H9 (cell line): ENCODE results near the gene TTC32. TPM values are rescaled to one million over a fixed set of nuclear protein-coding genes. Genes with fewer than 3 reads are reported as not detected.

ENCODE experiments used
- DNase-seq: peaks from one replicate; pipeline ENCODE4 v3.0.0-alpha.2; 2017
- H2AFZ ChIP-seq: one replicate; pipeline ENCODE4 v1.6.1; 2013; ENCODE audit warnings: mild to moderate bottlenecking, low read length, control low read depth, moderate library complexity
- H2AK5ac ChIP-seq: 2 replicates; pipeline ENCODE4 v1.6.1; 2013; ENCODE audit warnings: low read length, control low read depth, mixed read lengths; ENCODE audit not compliant: insufficient read length
- H2BK120ac ChIP-seq: one replicate; pipeline ENCODE4 v1.6.1; 2013; ENCODE audit warnings: low read depth, mild to moderate bottlenecking, low read length, control low read depth, inconsistent platforms; ENCODE audit not compliant: poor library complexity, severe bottlenecking
- H2BK12ac ChIP-seq: 2 replicates; pipeline ENCODE4 v1.6.1; 2013; ENCODE audit warnings: low read length, control low read depth, mixed read lengths, low read depth; ENCODE audit not compliant: insufficient read length
- H2BK15ac ChIP-seq: 2 replicates; pipeline ENCODE4 v1.6.1; 2013; ENCODE audit warnings: low read depth, low read length, control low read depth
- H2BK20ac ChIP-seq: one replicate; pipeline ENCODE4 v1.6.1; 2013; ENCODE audit warnings: low read depth, mild to moderate bottlenecking, low read length, control low read depth, inconsistent platforms; ENCODE audit not compliant: poor library complexity, severe bottlenecking
- H2BK5ac ChIP-seq: 2 replicates; pipeline ENCODE4 v1.6.1; 2013; ENCODE audit warnings: low read length, control low read depth, mixed read lengths; ENCODE audit not compliant: insufficient read length
- H3K14ac ChIP-seq: 2 replicates; pipeline ENCODE4 v1.6.1; 2013; ENCODE audit warnings: low read length, control low read depth; ENCODE audit not compliant: insufficient read depth
- H3K18ac ChIP-seq: 2 replicates; pipeline ENCODE4 v1.6.1; 2013; ENCODE audit warnings: low read depth, mild to moderate bottlenecking, mixed read lengths, low read length, control low read depth; ENCODE audit not compliant: insufficient read length
- H3K23ac ChIP-seq: 2 replicates; pipeline ENCODE4 v1.6.1; 2013; ENCODE audit warnings: low read length, control low read depth, mixed read lengths, low read depth; ENCODE audit not compliant: insufficient read length
- H3K23me2 ChIP-seq: 2 replicates; pipeline ENCODE4 v1.6.1; 2013; ENCODE audit warnings: low read depth, mild to moderate bottlenecking, mixed read lengths, low read length, control low read depth; ENCODE audit not compliant: insufficient read length, poor library complexity, severe bottlenecking
- H3K27ac ChIP-seq: 2 replicates; pipeline ENCODE4 v1.5.1; 2013; ENCODE audit warnings: low read length, control low read depth, mixed read lengths, low read depth; ENCODE audit not compliant: insufficient read length
- H3K27me3 ChIP-seq: 2 replicates; pipeline ENCODE4 v1.6.1; 2013; ENCODE audit warnings: low read length, control low read depth, inconsistent platforms; ENCODE audit not compliant: insufficient read depth
- H3K4ac ChIP-seq: 2 replicates; pipeline ENCODE4 v1.6.1; 2013; ENCODE audit warnings: low read depth, mild to moderate bottlenecking, control low read depth, inconsistent platforms, low read length, moderate library complexity
- H3K4me1 ChIP-seq: 2 replicates; pipeline ENCODE4 v1.6.1; 2013; ENCODE audit warnings: low read length, control low read depth, inconsistent platforms; ENCODE audit not compliant: insufficient read depth
- H3K4me2 ChIP-seq: 2 replicates; pipeline ENCODE4 v1.6.1; 2013; ENCODE audit warnings: low read length, control low read depth, mixed read lengths; ENCODE audit not compliant: insufficient read length, insufficient read depth
- H3K56ac ChIP-seq: 2 replicates; pipeline ENCODE4 v1.6.1; 2013; ENCODE audit warnings: low read depth, mild to moderate bottlenecking, mixed read lengths, low read length, control low read depth; ENCODE audit not compliant: insufficient read length
- H3K79me1 ChIP-seq: 2 replicates; pipeline ENCODE4 v1.6.1; 2013; ENCODE audit warnings: low read depth, mild to moderate bottlenecking, moderate library complexity, low read length, control low read depth, inconsistent platforms; ENCODE audit not compliant: insufficient read depth, poor library complexity, severe bottlenecking
- H3K79me2 ChIP-seq: 2 replicates; pipeline ENCODE4 v1.6.1; 2013; ENCODE audit warnings: low read length, control low read depth, inconsistent platforms; ENCODE audit not compliant: insufficient read depth
- H3K9ac ChIP-seq: 2 replicates; pipeline ENCODE4 v1.6.1; 2013; ENCODE audit warnings: low read length, control low read depth, mixed read lengths; ENCODE audit not compliant: insufficient read length; ENCODE audit errors: extremely low read depth
- H3K9me3 ChIP-seq: one replicate; pipeline ENCODE4 v1.6.1; 2013; ENCODE audit warnings: low read depth, low read length, inconsistent platforms; ENCODE audit not compliant: control insufficient read depth
- H3T11ph ChIP-seq: one replicate; pipeline ENCODE4 v1.6.1; 2013; ENCODE audit warnings: mild to moderate bottlenecking, low read length, control low read depth, inconsistent platforms
- H4K20me1 ChIP-seq: one replicate; pipeline ENCODE4 v1.6.1; 2013; ENCODE audit not compliant: control insufficient read depth, insufficient read length, insufficient read depth
- H4K5ac ChIP-seq: 2 replicates; pipeline ENCODE4 v1.6.1; 2013; ENCODE audit warnings: low read depth, mild to moderate bottlenecking, mixed read lengths, low read length, control low read depth; ENCODE audit not compliant: insufficient read length
- H4K8ac ChIP-seq: replicated peaks from 2 replicates; pipeline ENCODE4 v1.6.1; 2013; ENCODE audit warnings: low read length, control low read depth, mixed read lengths, low read depth; ENCODE audit not compliant: insufficient read length
- H4K91ac ChIP-seq: 2 replicates; pipeline ENCODE4 v1.6.1; 2013; ENCODE audit warnings: low read depth, mild to moderate bottlenecking, moderate library complexity, mixed read lengths, low read length, control low read depth; ENCODE audit not compliant: insufficient read length
- H3K27ac Mint-ChIP-seq, 3 experiments: 2 replicates in 2 of 3; 3 replicates in 1 of 3; pipeline ENCODE4 v1.8.0; 2020 to 2021; ENCODE audit warnings: mixed read lengths in 3 of 3, mild to moderate bottlenecking in 1 of 3, moderate library complexity in 1 of 3
- H3K27me3 Mint-ChIP-seq: 2 replicates; pipeline ENCODE4 v1.8.0; 2021; ENCODE audit warnings: low read depth, mild to moderate bottlenecking, moderate library complexity, mixed read lengths
- H3K36me3 Mint-ChIP-seq, 3 experiments: 2 replicates in 2 of 3; 3 replicates in 1 of 3; pipeline ENCODE4 v1.8.0; 2020 to 2021; ENCODE audit warnings: low read depth in 3 of 3, mixed read lengths in 3 of 3; ENCODE audit not compliant: insufficient read depth in 1 of 3
- H3K4me1 Mint-ChIP-seq, 2 experiments: 2 replicates each; pipeline ENCODE4 v1.8.0; 2020; ENCODE audit warnings: mixed read lengths in 2 of 2
- H3K4me3 Mint-ChIP-seq, 2 experiments: 2 replicates in 1 of 2; 3 replicates in 1 of 2; pipeline ENCODE4 v1.8.0; 2020 to 2021; ENCODE audit warnings: mild to moderate bottlenecking in 2 of 2, mixed read lengths in 2 of 2, moderate library complexity in 1 of 2
- H3K9me3 Mint-ChIP-seq, 2 experiments: 2 replicates in 1 of 2; 3 replicates in 1 of 2; pipeline ENCODE4 v1.8.0; 2020; ENCODE audit warnings: mild to moderate bottlenecking in 2 of 2, mixed read lengths in 2 of 2, moderate library complexity in 1 of 2
- CTCF ChIP-seq: fragments of 200-600 bp; sonication (generic); conservative IDR thresholded peaks from 3 replicates; pipeline ENCODE4 v1.8.0; 2021; ENCODE audit warnings: antibody characterized with exemption, mild to moderate bottlenecking
- WGBS: extraction: QIAGEN DNeasy Blood & Tissue Kit; methylation state at CpG from one replicate; pipeline ENCODE4 v1.1.7; 2013; ENCODE audit warnings: missing lambda C conversion rate, low lambda C conversion rate, mixed read lengths; ENCODE audit not compliant: insufficient read length; ENCODE audit errors: extremely low coverage; 5-methylcytosine and 5-hydroxymethylcytosine counted together
- total RNA-seq: library from RNA; stranded (reverse); gene quantifications from 2 replicates; pipeline ENCODE4 v1.2.1, GENCODE V29; 2021

Gene TTC32
- total RNA-seq, 1 experiment from 2014 or later: 8.9 TPM

GRCh38 chr2:19882286-19882685 lies 19.5 kb downstream of the TTC32 start:
- whole genome bisulfite sequencing: no CpG with 5 or more reads among the region's 2 CpGs
- Histone ChIP-seq H2BK20ac (no peak overlapping the region), H2BK12ac (no peak overlapping the region), H3K14ac (no peak overlapping the region), H3K9me3 (no peaks in the 10 kb centered on the region), H3K4me1 (no peaks in the 10 kb centered on the region), H2AK5ac (no peak overlapping the region), H3T11ph (no peak overlapping the region), H3K27ac (no peak overlapping the region), H3K18ac (no peak overlapping the region), H3K9ac (no peak overlapping the region), H4K8ac (no peak overlapping the region), H2BK120ac (no peak overlapping the region), H3K79me2 (no peaks in the 10 kb centered on the region), H3K4ac (no peak overlapping the region), H4K20me1 (peaks cover 2% of the 10 kb centered on the region), H3K56ac (no peak overlapping the region), H2BK5ac (no peak overlapping the region), H3K4me2 (no peak overlapping the region), H3K79me1 (no peaks in the 10 kb centered on the region), H2AFZ (no peak overlapping the region), H3K23ac (no peak overlapping the region), H4K91ac (no peak overlapping the region), H2BK15ac (no peak overlapping the region), H3K23me2 (no peaks in the 10 kb centered on the region), H4K5ac (no peak overlapping the region), H3K27me3 (no peaks in the 10 kb centered on the region)
- Mint-ChIP-seq H3K27ac (no peak overlapping the region), H3K9me3 (no peaks in the 10 kb centered on the region), H3K4me1 (peaks cover 0 to 5% of the 10 kb centered on the region in 2 experiments; a peak in 2 of 4 replicates), H3K36me3 (no peaks in the 10 kb centered on the region), H3K27me3 (peaks cover 14% of the 10 kb centered on the region), H3K4me3 (no peak overlapping the region)
- no peak for DNase-seq
- no peak for TF ChIP-seq CTCF
